HEK293 (cell line): ENCODE data around the gene FUT8.

Experiments
- CTCF ChIP-seq: fragments of 450-650 bp; formaldehyde crosslinking; IDR thresholded peaks from 2 replicates; pipeline ENCODE4 v1.5.1; 2016; ENCODE audit warnings: missing biosample characterization, missing genetic modification characterization
- ELK4 ChIP-seq: IDR thresholded peaks from 2 replicates; pipeline ENCODE4 v1.6.1; 2011; ENCODE audit warnings: mild to moderate bottlenecking, low read depth, low read length, borderline replicate concordance
- INSM2 ChIP-seq: fragments of 450-650 bp; formaldehyde crosslinking; IDR thresholded peaks from 2 replicates; pipeline ENCODE4 v1.5.1; 2016; ENCODE audit warnings: missing biosample characterization, missing genetic modification characterization
- KLF10 ChIP-seq: fragments of 450-650 bp; IDR thresholded peaks from 2 replicates; pipeline ENCODE4 v1.5.1; 2018; ENCODE audit warnings: missing biosample characterization, mild to moderate bottlenecking, missing genetic modification characterization
- ZBTB11 ChIP-seq: fragments of 450-650 bp; formaldehyde crosslinking; conservative IDR thresholded peaks from 2 replicates; pipeline ENCODE4 v1.5.1; 2016; ENCODE audit warnings: low read depth, missing biosample characterization, missing genetic modification characterization
- ZBTB21 ChIP-seq: fragments of 450-650 bp; formaldehyde crosslinking; IDR thresholded peaks from 2 replicates; pipeline ENCODE4 v1.5.1; 2017; ENCODE audit warnings: missing biosample characterization, missing genetic modification characterization
- ZFP41 ChIP-seq: fragments of 450-650 bp; formaldehyde crosslinking; IDR thresholded peaks from 2 replicates; pipeline ENCODE4 v1.5.1; 2016; ENCODE audit warnings: missing biosample characterization, missing genetic modification characterization, borderline replicate concordance
- ZNF174 ChIP-seq: fragments of 450-650 bp; formaldehyde crosslinking; IDR thresholded peaks from 2 replicates; pipeline ENCODE4 v1.5.0; 2017; ENCODE audit warnings: missing biosample characterization, mild to moderate bottlenecking, missing genetic modification characterization
- TF ChIP-seq, protein P1 (sequence below): fragments of 450-650 bp; formaldehyde crosslinking; IDR thresholded peaks from 2 replicates; pipeline ENCODE4 v1.5.1; 2016; ENCODE audit warnings: missing biosample characterization, missing genetic modification characterization, low read depth

DNA sequence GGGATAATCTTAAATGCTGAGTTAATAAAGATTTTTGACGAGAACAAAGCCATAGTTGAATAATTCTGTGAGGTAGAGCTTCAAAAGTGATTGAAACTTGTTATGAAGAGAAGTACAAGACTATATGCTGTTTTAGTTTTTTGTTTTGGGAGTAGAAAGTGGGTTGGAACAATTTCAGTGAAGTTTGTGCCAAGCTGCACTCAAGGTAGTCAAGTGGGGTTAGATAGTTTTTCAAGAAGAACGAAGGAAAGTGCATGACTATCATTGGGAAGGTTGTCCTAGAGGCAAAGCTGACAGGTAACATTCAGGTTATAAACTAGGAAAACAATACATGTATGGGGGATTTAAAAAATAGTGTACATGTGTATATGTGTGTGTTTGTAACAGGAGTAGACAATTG lies 16.2 kb downstream of the FUT8 start:
- no peak for TF ChIP-seq ZFP41 (tag by site-specific recombination)
- TF ChIP-seq ZBTB21 (tag by site-specific recombination): no peak
- no peak for TF ChIP-seq CTCF
- TF ChIP-seq, protein P1, sequence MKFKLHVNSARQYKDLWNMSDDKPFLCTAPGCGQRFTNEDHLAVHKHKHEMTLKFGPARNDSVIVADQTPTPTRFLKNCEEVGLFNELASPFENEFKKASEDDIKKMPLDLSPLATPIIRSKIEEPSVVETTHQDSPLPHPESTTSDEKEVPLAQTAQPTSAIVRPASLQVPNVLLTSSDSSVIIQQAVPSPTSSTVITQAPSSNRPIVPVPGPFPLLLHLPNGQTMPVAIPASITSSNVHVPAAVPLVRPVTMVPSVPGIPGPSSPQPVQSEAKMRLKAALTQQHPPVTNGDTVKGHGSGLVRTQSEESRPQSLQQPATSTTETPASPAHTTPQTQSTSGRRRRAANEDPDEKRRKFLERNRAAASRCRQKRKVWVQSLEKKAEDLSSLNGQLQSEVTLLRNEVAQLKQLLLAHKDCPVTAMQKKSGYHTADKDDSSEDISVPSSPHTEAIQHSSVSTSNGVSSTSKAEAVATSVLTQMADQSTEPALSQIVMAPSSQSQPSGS (tag by site-specific recombination): no peak
- TF ChIP-seq ZNF174: no peak
- no peak for TF ChIP-seq ELK4
- no peak for TF ChIP-seq KLF10 (tag by site-specific recombination)
- TF ChIP-seq INSM2: no peak
- no peak for TF ChIP-seq ZBTB11
